Nephron (organoid): ENCODE data around the gene FAM227A.
"Not testable (repeated sequence)": the region's sequence is repeated elsewhere in the genome, so short reads cannot be mapped to it uniquely, and the experiment has no call there.

Experiments
- H3K27ac Mint-ChIP-seq, 3 experiments: 2 replicates each; pipeline ENCODE4 v1.8.0; 2020; ENCODE audit warnings: mixed read lengths in 3 of 3, mild to moderate bottlenecking in 2 of 3, moderate library complexity in 1 of 3
- H3K27me3 Mint-ChIP-seq: 2 replicates; pipeline ENCODE4 v1.8.0; 2021; ENCODE audit warnings: low read depth, mild to moderate bottlenecking, moderate library complexity, mixed read lengths
- H3K36me3 Mint-ChIP-seq: 2 replicates; pipeline ENCODE4 v1.8.0; 2020; ENCODE audit warnings: low read depth, mixed read lengths
- H3K4me1 Mint-ChIP-seq: 2 replicates; pipeline ENCODE4 v1.8.0; 2020; ENCODE audit warnings: mixed read lengths
- H3K4me3 Mint-ChIP-seq, 3 experiments: 2 replicates each; pipeline ENCODE4 v1.8.0; 2020; ENCODE audit warnings: mild to moderate bottlenecking in 3 of 3, mixed read lengths in 3 of 3, moderate library complexity in 2 of 3
- H3K9me3 Mint-ChIP-seq: 2 replicates; pipeline ENCODE4 v1.8.0; 2020; ENCODE audit warnings: mixed read lengths
- CTCF ChIP-seq, 3 experiments: fragments of 200-600 bp; sonication (generic); IDR thresholded peaks; one replicate each; pipeline ENCODE4 v1.5.0; 2021; ENCODE audit warnings: antibody characterized with exemption in 3 of 3; ENCODE audit not compliant: unreplicated experiment in 3 of 3

FAM227A gene

GRCh38 chr22:38653741-38654140 is 2.5 kb downstream of the FAM227A start:
- TF ChIP-seq CTCF (IDR thresholded peaks at IDR 0.05; ENCODE audit: unreplicated experiment in 3 of 3) = no peak
- Mint-ChIP-seq H3K27me3 (no peaks in the 10 kb centered on the region), H3K4me1 (peaks cover 13% of the 10 kb centered on the region), H3K36me3 (peaks cover 21% of the 10 kb centered on the region), H3K9me3 (no peaks in the 10 kb centered on the region), H3K4me3 (peak overlapping the region; percentile 72 to 80 (median 77)), H3K27ac (peak overlapping the region in 2 of 3 experiments; percentile 23 to 85)

- no peak for TF ChIP-seq CTCF (IDR thresholded peaks at IDR 0.05; ENCODE audit: unreplicated experiment in 3 of 3)
- Mint-ChIP-seq H3K9me3 (no peaks in the 10 kb centered on the region), H3K4me1 (peaks cover 13% of the 10 kb centered on the region), H3K36me3 (peaks cover 25% of the 10 kb centered on the region), H3K27ac (no peak overlapping the region), H3K27me3 (no peaks in the 10 kb centered on the region), H3K4me3 (no peak overlapping the region)
Observed at GRCh38 chr22:38652859-38653258, 3.3 kb downstream of the FAM227A start.

GRCh38 chr22:38649841-38650522 is 6.2 kb downstream of the FAM227A start:
- no peak overlapping the region for H3K4me3 Mint-ChIP-seq
- H3K9me3 Mint-ChIP-seq = no peaks in the 10 kb centered on the region
- peaks cover 41% of the 10 kb centered on the region for H3K36me3 Mint-ChIP-seq
- no peak for TF ChIP-seq CTCF (IDR thresholded peaks at IDR 0.05; ENCODE audit: unreplicated experiment in 3 of 3)
- no peaks in the 10 kb centered on the region for H3K4me1 Mint-ChIP-seq
- H3K27ac Mint-ChIP-seq = no peak overlapping the region
- H3K27me3 Mint-ChIP-seq = no peaks in the 10 kb centered on the region

GRCh38 chr22:38645430-38645829 is 10.8 kb downstream of the FAM227A start:
- no peaks in the 10 kb centered on the region for H3K4me1 Mint-ChIP-seq
- H3K9me3 Mint-ChIP-seq = no peaks in the 10 kb centered on the region
- TF ChIP-seq CTCF (IDR thresholded peaks at IDR 0.05; ENCODE audit: unreplicated experiment in 3 of 3) = no peak
- no peak overlapping the region for H3K4me3 Mint-ChIP-seq
- H3K27me3 Mint-ChIP-seq = no peaks in the 10 kb centered on the region
- H3K36me3 Mint-ChIP-seq = peaks cover 59% of the 10 kb centered on the region
- no peak overlapping the region for H3K27ac Mint-ChIP-seq

- H3K4me3 Mint-ChIP-seq, H3K27ac Mint-ChIP-seq, H3K4me1 Mint-ChIP-seq: not testable (repeated sequence)
Observed at GRCh38 chr22:38644245-38644644, 11.9 kb downstream of the FAM227A start.

GRCh38 chr22:38641476-38642040 is 14.6 kb downstream of the FAM227A start:
- TF ChIP-seq CTCF (IDR thresholded peaks at IDR 0.05; ENCODE audit: unreplicated experiment in 3 of 3) = no peak
- H3K4me1 Mint-ChIP-seq = no peaks in the 10 kb centered on the region
- no peak overlapping the region for H3K4me3 Mint-ChIP-seq

More at GRCh38 chr22:38644245-38644644, 11.9 kb downstream of the FAM227A start:
- H3K27me3 Mint-ChIP-seq, H3K9me3 Mint-ChIP-seq: not testable (repeated sequence)
- peaks cover 56% of the 10 kb centered on the region for H3K36me3 Mint-ChIP-seq

More at GRCh38 chr22:38641476-38642040, 14.6 kb downstream of the FAM227A start:
- Mint-ChIP-seq H3K9me3 (no peaks in the 10 kb centered on the region), H3K36me3 (peaks cover 46% of the 10 kb centered on the region), H3K27me3 (no peaks in the 10 kb centered on the region), H3K27ac (no peak overlapping the region)
